Mesenchymal stem cell (in vitro differentiated cells and primary cell): ENCODE data around the gene NPHP1.
"Not testable (repeated sequence)": the region's sequence is repeated elsewhere in the genome, so short reads cannot be mapped to it uniquely, and the experiment has no call there.

Source experiments
- DNase-seq: peaks from one replicate; pipeline ENCODE4 v3.0.0-alpha.2; 2013
- H2AFZ ChIP-seq: one replicate; pipeline ENCODE4 v1.6.1; 2013; ENCODE audit warnings: low read depth, mild to moderate bottlenecking, control low read depth, inconsistent platforms, low read length, moderate library complexity
- H2AK5ac ChIP-seq: 2 replicates; pipeline ENCODE4 v1.6.1; 2013; ENCODE audit warnings: low read length, moderate library complexity, mild to moderate bottlenecking, inconsistent platforms; ENCODE audit not compliant: severe bottlenecking
- H2BK120ac ChIP-seq: one replicate; pipeline ENCODE4 v1.6.1; 2013; ENCODE audit warnings: low read depth, mild to moderate bottlenecking, inconsistent platforms, low read length, moderate library complexity
- H2BK12ac ChIP-seq, 2 experiments: one replicate each; pipeline ENCODE4 v1.6.1; 2013; ENCODE audit warnings: inconsistent platforms in 2 of 2, low read length in 2 of 2, mild to moderate bottlenecking in 2 of 2, moderate library complexity in 2 of 2, control low read depth in 1 of 2
- H2BK15ac ChIP-seq: one replicate; pipeline ENCODE4 v1.6.1; 2013; ENCODE audit warnings: mild to moderate bottlenecking, low read depth, inconsistent platforms; ENCODE audit not compliant: poor library complexity, severe bottlenecking
- H2BK5ac ChIP-seq: 2 replicates; pipeline ENCODE4 v1.6.1; 2013; ENCODE audit warnings: low read depth, mild to moderate bottlenecking, low read length, control low read depth, inconsistent platforms; ENCODE audit not compliant: poor library complexity, severe bottlenecking
- H3K14ac ChIP-seq, 2 experiments: one replicate each; pipeline ENCODE4 v1.6.1; 2013; ENCODE audit warnings: inconsistent platforms in 2 of 2, low read length in 2 of 2, control low read depth in 1 of 2, mild to moderate bottlenecking in 1 of 2, moderate library complexity in 1 of 2
- H3K18ac ChIP-seq, 2 experiments: one replicate each; pipeline ENCODE4 v1.6.1; 2013; ENCODE audit warnings: inconsistent platforms in 2 of 2, low read length in 2 of 2, control low read depth in 1 of 2, low read depth in 1 of 2, mild to moderate bottlenecking in 1 of 2
- H3K23ac ChIP-seq, 2 experiments: one replicate each; pipeline ENCODE4 v1.6.1; 2013; ENCODE audit warnings: inconsistent platforms in 2 of 2, low read length in 2 of 2, mild to moderate bottlenecking in 2 of 2, moderate library complexity in 2 of 2, control low read depth in 1 of 2
- H3K27ac ChIP-seq: 2 replicates; pipeline ENCODE4 v1.5.1; 2013; ENCODE audit warnings: mild to moderate bottlenecking, moderate library complexity, low read length, control low read depth, inconsistent platforms; ENCODE audit not compliant: poor library complexity, severe bottlenecking
- H3K27me3 ChIP-seq, 2 experiments: 2 replicates each; pipeline versions ENCODE4 v1.6.1 to v1.7.0; 2013; ENCODE audit warnings: low read length in 2 of 2, mild to moderate bottlenecking in 2 of 2, moderate library complexity in 2 of 2, control low read depth in 1 of 2, inconsistent platforms in 1 of 2; ENCODE audit not compliant: control insufficient read depth in 1 of 2, insufficient read depth in 1 of 2
- H3K36me3 ChIP-seq, 2 experiments: 2 replicates each; pipeline versions ENCODE4 v1.6.1 to v1.7.0; 2013; ENCODE audit warnings: low read length in 2 of 2, control low read depth in 1 of 2, inconsistent platforms in 1 of 2, low read depth in 1 of 2, mild to moderate bottlenecking in 1 of 2; ENCODE audit not compliant: insufficient read depth in 2 of 2, control insufficient read depth in 1 of 2
- H3K4ac ChIP-seq, 2 experiments: one replicate each; pipeline ENCODE4 v1.6.1; 2013; ENCODE audit warnings: inconsistent platforms in 2 of 2, low read length in 2 of 2, mild to moderate bottlenecking in 2 of 2, moderate library complexity in 2 of 2, control low read depth in 1 of 2, low read depth in 1 of 2
- H3K4me1 ChIP-seq: 2 replicates; pipeline ENCODE4 v1.6.1; 2013; ENCODE audit warnings: low read depth, low read length, control low read depth; ENCODE audit not compliant: control insufficient read depth, insufficient read depth
- H3K4me2 ChIP-seq: 2 replicates; pipeline ENCODE4 v1.6.1; 2013; ENCODE audit warnings: low read length, mild to moderate bottlenecking, inconsistent platforms; ENCODE audit not compliant: poor library complexity, severe bottlenecking
- H3K4me3 ChIP-seq, 2 experiments: 2 replicates each; pipeline versions ENCODE4 v1.5.1 to v1.7.0; 2013; ENCODE audit warnings: low read length in 2 of 2, mild to moderate bottlenecking in 2 of 2, control low read depth in 1 of 2, low read depth in 1 of 2; ENCODE audit not compliant: insufficient read depth in 1 of 2
- H3K79me1 ChIP-seq: replicated peaks from 2 replicates; pipeline ENCODE4 v1.6.1; 2013; ENCODE audit warnings: mild to moderate bottlenecking, control low read depth, low read length, inconsistent platforms; ENCODE audit not compliant: poor library complexity, severe bottlenecking
- H3K9ac ChIP-seq: 2 replicates; pipeline ENCODE4 v1.7.0; 2013; ENCODE audit warnings: mild to moderate bottlenecking, low read length, moderate library complexity
- H3K9me3 ChIP-seq: 2 replicates; pipeline ENCODE4 v1.7.0; 2013; ENCODE audit warnings: mild to moderate bottlenecking, low read length; ENCODE audit not compliant: control insufficient read depth
- H4K8ac ChIP-seq: one replicate; pipeline ENCODE4 v1.6.1; 2013; ENCODE audit warnings: inconsistent platforms, mild to moderate bottlenecking, low read length, moderate library complexity
- H4K91ac ChIP-seq: one replicate; pipeline ENCODE4 v1.6.1; 2013; ENCODE audit warnings: mild to moderate bottlenecking, low read length, inconsistent platforms
- WGBS: methylation state at CpG from one replicate; pipeline ENCODE4 v1.1.7; 2013; ENCODE audit warnings: mixed read lengths; 5-methylcytosine and 5-hydroxymethylcytosine counted together

Gene NPHP1

GRCh38 chr2:110166266-110166665 is 38.5 kb downstream of the NPHP1 start:
- no peak overlapping the region for H2BK12ac ChIP-seq
- H3K79me1 ChIP-seq: no peaks in the 10 kb centered on the region
- no peak overlapping the region for H2AFZ ChIP-seq
- no peak overlapping the region for H2BK5ac ChIP-seq
- H2BK120ac ChIP-seq: no peak overlapping the region
- no peaks in the 10 kb centered on the region for H3K9me3 ChIP-seq
- no peak overlapping the region for H3K9ac ChIP-seq
- H2BK15ac ChIP-seq: no peak overlapping the region
- H3K4ac ChIP-seq: no peak overlapping the region
- DNase-seq: no peak
- H3K4me2 ChIP-seq: no peak overlapping the region
- no peak overlapping the region for H3K27ac ChIP-seq
- H2AK5ac ChIP-seq: no peak overlapping the region
- H3K23ac ChIP-seq: no peak overlapping the region
- no peak overlapping the region for H3K18ac ChIP-seq
- no peak overlapping the region for H3K4me3 ChIP-seq
- H3K14ac ChIP-seq: no peak overlapping the region
- no peak overlapping the region for H4K91ac ChIP-seq
- no peaks in the 10 kb centered on the region for H3K36me3 ChIP-seq
- 98% methylated on average over 2 of the region's 2 CpGs for WGBS
- H3K27me3 ChIP-seq: no peaks in the 10 kb centered on the region
- no peak overlapping the region for H4K8ac ChIP-seq
- H3K4me1 ChIP-seq: peaks cover 3% of the 10 kb centered on the region

GRCh38 chr2:110157153-110157793 is 47.5 kb downstream of the NPHP1 start:
- Histone ChIP-seq H3K4me3 (no peak overlapping the region), H4K8ac (no peak overlapping the region), H3K36me3 (peaks cover 0 to 7% of the 10 kb centered on the region in 2 experiments), H3K4me2 (no peak overlapping the region), H3K4ac (no peak overlapping the region), H3K18ac (no peak overlapping the region), H2BK120ac (no peak overlapping the region), H3K9me3 (peaks cover 18% of the 10 kb centered on the region), H2AFZ (no peak overlapping the region), H3K9ac (peak overlapping the region; percentile 25), H3K23ac (no peak overlapping the region), H3K4me1 (no peaks in the 10 kb centered on the region), H3K27me3 (no peaks in the 10 kb centered on the region), H2BK5ac (no peak overlapping the region), H3K27ac (no peak overlapping the region), H4K91ac (no peak overlapping the region), H2BK12ac (no peak overlapping the region), H2BK15ac (no peak overlapping the region), H3K14ac (no peak overlapping the region), H2AK5ac (no peak overlapping the region), H3K79me1 (no peaks in the 10 kb centered on the region)
- peak; percentile 69 for DNase-seq
- 43% methylated on average over 4 of the region's 4 CpGs for WGBS

GRCh38 chr2:110154828-110155227 is 50.0 kb downstream of the NPHP1 start:
- H3K4me1 ChIP-seq, H2AFZ ChIP-seq, H3K23ac ChIP-seq, H3K36me3 ChIP-seq, H4K91ac ChIP-seq, H2BK5ac ChIP-seq, H3K79me1 ChIP-seq, H3K4ac ChIP-seq, H3K18ac ChIP-seq, DNase-seq, H3K27me3 ChIP-seq, H2BK12ac ChIP-seq, H2BK120ac ChIP-seq, H4K8ac ChIP-seq, H3K14ac ChIP-seq, H3K4me2 ChIP-seq, H3K9ac ChIP-seq, H2AK5ac ChIP-seq, H2BK15ac ChIP-seq, H3K27ac ChIP-seq: not testable (repeated sequence)
- H3K9me3 ChIP-seq: peaks cover 18% of the 10 kb centered on the region
- 97% methylated on average over 4 of the region's 4 CpGs for WGBS
- H3K4me3 ChIP-seq: peak overlapping the region in 1 of 2 experiments; percentile 0

- H3K23ac ChIP-seq, H3K4me3 ChIP-seq, H3K4ac ChIP-seq, H4K8ac ChIP-seq, H2BK12ac ChIP-seq, H3K36me3 ChIP-seq, H2AK5ac ChIP-seq, H2BK5ac ChIP-seq, H3K27ac ChIP-seq, H2AFZ ChIP-seq, H3K14ac ChIP-seq, DNase-seq, H4K91ac ChIP-seq, H3K4me1 ChIP-seq, H3K4me2 ChIP-seq, H3K79me1 ChIP-seq, H2BK15ac ChIP-seq, H3K27me3 ChIP-seq, H3K9ac ChIP-seq, H3K18ac ChIP-seq, H2BK120ac ChIP-seq: not testable (repeated sequence)
- 98% methylated on average over 2 of the region's 2 CpGs for WGBS
- H3K9me3 ChIP-seq: peaks cover 18% of the 10 kb centered on the region
These were observed 50.6 kb downstream of the NPHP1 start for GRCh38 chr2:110154188-110154587.
